ENCODE results near the gene KLK5.

- peak; percentile 63 to 82 (median 78) for TF ChIP-seq CTCF (IDR thresholded peaks at IDR 0.05)
- TF ChIP-seq POLR2A (IDR thresholded peaks at IDR 0.05): no peak
These were observed 30.5 kb downstream of the KLK5 start for GRCh38 chr19:50922317-50922853.

Measured in Peyer's patch (tissue), 4 donors.